Activated naive CD4-positive, alpha-beta T cell treated with anti-CD3 and anti-CD28 coated beads, Interleukin-2, amount 50 U/mL, for 72 hours (primary cell): ENCODE measurements around the gene AP5Z1. TPM values are rescaled to one million over a fixed set of nuclear protein-coding genes. Genes with fewer than 3 reads are reported as not detected.
A peak's percentile ranks its signal among the peaks of the same experiment; 100 is the strongest.
"Not testable (repeated sequence)": the region's sequence is repeated elsewhere in the genome, so short reads cannot be mapped to it uniquely, and the experiment has no call there.

ENCODE experiments used
- ATAC-seq, 2 donors: fragments of 150-1000 bp; cut with Tn5 transposase; 2 replicates each; pipeline ENCODE4 v1.10.0; 2021; ENCODE audit warnings: mild to moderate bottlenecking in 2 of 2, moderate library complexity in 2 of 2
- DNase-seq, 2 donors: peaks; one replicate each; pipeline ENCODE4 v3.0.0; 2021 to 2022; ENCODE audit warnings: low spot score in 2 of 2
- H3K27ac Mint-ChIP-seq, 2 donors: one replicate each; pipeline ENCODE4 v1.8.0; 2022; ENCODE audit warnings: mild to moderate bottlenecking in 2 of 2, mixed read lengths in 2 of 2
- H3K36me3 Mint-ChIP-seq, 2 donors: one replicate each; pipeline ENCODE4 v1.8.0; 2022; ENCODE audit warnings: mixed read lengths in 2 of 2
- H3K9me3 Mint-ChIP-seq, 2 donors: one replicate each; pipeline ENCODE4 v1.8.0; 2022; ENCODE audit warnings: mixed read lengths in 2 of 2
- total RNA-seq, 2 donors: library from RNA; stranded (reverse); gene quantifications; one replicate each; pipeline ENCODE4 v1.2.3, GENCODE V29; 2022

AP5Z1 gene
- total RNA-seq, 2 donors from 2014 or later: 35.2 to 39.0 TPM

DNA sequence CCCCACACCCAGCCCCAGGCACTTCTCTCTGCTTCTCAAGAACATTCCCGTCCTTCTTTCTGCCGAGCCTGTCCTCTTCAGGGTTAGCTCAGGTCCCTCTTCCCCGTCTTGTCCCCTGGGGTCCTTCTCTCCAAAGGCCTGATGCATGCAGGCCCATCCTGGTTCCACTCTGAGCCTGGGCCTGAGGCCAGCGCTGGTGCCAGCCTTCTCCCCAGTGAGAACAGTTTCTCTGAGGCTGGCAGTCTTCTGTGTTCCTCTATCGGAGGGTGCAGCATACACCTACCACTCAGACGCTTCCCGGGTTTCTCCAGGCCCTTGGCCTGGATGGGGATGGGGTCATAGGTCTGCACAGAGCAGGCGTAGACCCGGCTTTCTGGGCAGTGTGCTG, 14.6 kb downstream of the AP5Z1 start:
- H3K9me3 Mint-ChIP-seq: no peaks in the 10 kb centered on the region

DNA sequence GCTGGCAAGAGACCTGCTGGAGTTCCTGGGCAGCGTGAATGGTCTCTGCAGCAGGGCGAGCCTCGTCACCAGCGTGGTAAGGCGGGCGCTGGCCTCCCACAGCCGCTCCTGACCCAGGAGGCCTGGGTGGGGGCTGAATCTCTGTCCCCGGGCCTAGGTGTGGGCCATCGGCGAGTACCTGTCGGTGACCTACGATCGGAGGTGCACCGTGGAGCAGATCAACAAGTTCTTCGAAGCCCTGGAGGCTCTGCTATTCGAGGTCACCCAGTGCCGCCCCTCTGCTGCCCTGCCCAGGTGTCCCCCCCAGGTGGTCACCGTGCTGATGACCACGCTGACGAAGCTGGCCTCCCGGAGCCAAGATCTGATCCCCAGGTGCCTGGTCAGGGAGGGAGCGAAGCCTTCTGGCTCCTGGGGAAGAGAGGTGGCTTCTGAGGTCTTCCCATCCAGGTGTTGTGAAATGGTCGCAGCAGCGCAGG, 15.1 kb downstream of the AP5Z1 start:
- DNase-seq: no peak
- no peak overlapping the region for H3K27ac Mint-ChIP-seq
- no peaks in the 10 kb centered on the region for H3K9me3 Mint-ChIP-seq
- ATAC-seq: no peak
- peaks cover 5 to 7% of the 10 kb centered on the region in 2 donors for H3K36me3 Mint-ChIP-seq

More for the DNA sequence above, 14.6 kb downstream of the AP5Z1 start:
- DNase-seq (no peak), ATAC-seq (no peak)
- H3K27ac Mint-ChIP-seq: no peak overlapping the region
- H3K36me3 Mint-ChIP-seq: peaks cover 5 to 7% of the 10 kb centered on the region in 2 donors

DNA sequence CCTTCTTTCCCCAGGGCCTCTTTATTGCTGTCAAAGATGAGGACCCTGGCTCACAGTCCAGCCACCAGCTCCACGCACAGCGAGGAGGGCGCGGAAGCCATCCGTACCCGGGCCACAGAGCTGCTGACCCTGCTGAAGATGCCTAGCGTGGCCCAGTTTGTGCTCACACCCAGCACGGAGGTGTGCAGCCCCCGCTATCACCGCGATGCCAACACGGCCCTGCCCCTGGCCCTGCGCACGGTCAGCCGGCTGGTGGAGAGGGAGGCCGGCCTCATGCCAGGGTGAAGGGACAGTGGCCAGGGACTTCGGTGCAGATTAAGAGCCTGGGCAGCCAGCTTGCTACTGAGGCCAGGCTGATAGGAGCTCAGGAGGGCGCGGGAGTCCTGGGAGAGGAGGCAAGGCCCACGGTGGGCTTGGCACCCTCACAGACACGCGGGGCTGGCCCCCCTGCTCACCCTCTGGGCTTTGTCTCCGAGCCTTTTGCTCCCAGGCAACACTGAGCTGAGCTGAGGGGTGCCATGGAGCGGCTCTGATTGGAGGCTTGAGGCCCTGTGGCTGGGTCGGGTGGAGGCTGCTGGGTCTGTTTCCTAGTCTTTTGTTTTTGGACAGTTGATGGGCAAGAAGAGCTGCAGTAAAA, 15.8 kb downstream of the AP5Z1 start:
- H3K27ac Mint-ChIP-seq: no peak overlapping the region
- H3K9me3 Mint-ChIP-seq: no peaks in the 10 kb centered on the region
- DNase-seq (no peak), ATAC-seq (no peak)
- H3K36me3 Mint-ChIP-seq: peaks cover 5 to 7% of the 10 kb centered on the region in 2 donors

DNA sequence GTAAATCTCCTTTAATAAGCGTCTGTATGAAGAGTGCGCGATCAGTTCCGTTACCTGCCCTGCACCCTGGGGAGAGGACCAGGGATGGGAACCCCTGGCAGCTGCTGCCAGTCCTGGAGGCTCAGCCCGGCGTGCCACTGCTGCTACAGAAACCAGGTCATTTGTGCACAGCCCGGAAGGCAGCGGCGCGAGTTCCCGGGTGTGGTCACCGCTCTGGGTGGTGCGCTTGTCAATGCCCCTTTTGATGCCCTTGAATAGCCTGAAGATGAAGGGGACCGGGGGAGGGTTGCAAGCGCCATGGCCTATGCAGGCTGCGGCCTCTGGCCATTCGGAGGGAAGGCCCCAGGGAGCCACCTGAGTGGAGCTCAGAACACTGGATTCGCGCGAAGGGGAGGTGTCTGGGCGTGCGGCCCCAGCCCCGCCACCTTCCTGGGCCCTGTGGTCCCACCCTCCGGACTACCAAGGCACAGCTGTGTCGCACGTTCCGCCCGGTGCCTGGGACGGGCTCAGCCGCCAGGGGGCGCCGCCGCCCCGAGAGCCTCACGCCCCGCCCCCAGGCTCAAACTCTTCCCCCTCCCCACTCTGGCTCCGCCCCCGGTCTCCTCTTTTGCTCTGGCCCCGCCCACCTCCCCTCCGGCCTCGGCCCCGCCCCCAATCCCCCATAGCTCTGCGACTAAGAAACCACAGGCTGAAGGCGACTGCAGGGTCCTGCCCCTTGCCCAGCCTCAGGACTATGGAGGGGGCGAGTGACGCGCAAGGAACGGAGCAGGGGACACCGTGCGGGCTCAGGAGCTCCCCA, 16.5 kb downstream of the AP5Z1 start:
- DNase-seq (peak in 1 of 2 donors; percentile 77), ATAC-seq (peak; percentile 74 to 80)
- H3K27ac Mint-ChIP-seq: no peak overlapping the region
- H3K36me3 Mint-ChIP-seq: peaks cover 5 to 7% of the 10 kb centered on the region in 2 donors
- H3K9me3 Mint-ChIP-seq: no peaks in the 10 kb centered on the region

DNA sequence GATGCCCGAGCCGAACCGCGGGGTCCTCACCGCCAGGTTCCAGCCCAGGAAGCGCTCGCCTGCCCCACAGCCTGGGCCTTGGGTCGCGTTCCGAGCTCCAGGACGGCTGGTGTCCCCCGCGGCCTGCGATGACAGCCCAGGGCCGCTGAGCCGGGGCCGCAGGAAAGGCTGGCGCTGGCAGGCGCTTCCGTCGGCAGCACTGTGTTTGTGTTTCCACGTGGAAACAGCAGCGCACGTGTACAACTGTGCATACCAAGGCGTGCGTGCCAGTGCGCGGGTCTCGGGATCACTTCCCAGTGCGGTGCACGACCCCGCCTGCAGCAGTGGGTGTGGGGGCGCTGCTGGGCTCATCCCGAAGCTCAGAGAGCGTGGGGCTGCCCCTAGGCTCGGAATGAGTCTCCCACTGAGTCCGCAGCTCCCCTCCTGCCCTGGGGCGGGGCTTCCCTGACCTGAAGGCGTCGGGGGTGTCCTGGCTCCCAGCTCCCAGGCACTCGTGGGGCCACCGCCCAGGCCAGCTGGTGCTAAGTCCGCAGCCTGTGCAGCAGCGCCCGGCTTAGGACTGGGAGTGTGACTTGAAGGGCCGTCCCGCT, 17.2 kb downstream of the AP5Z1 start:
- Mint-ChIP-seq H3K36me3 (peaks cover 5 to 7% of the 10 kb centered on the region in 2 donors), H3K9me3 (no peaks in the 10 kb centered on the region), H3K27ac (no peak overlapping the region)
- DNase-seq (no peak), ATAC-seq (peak; percentile 17 to 61)

GRCh38 chr7:4793385-4793993, 18.1 kb downstream of the AP5Z1 start:
- DNase-seq, H3K27ac Mint-ChIP-seq, ATAC-seq, H3K9me3 Mint-ChIP-seq, H3K36me3 Mint-ChIP-seq: not testable (repeated sequence)

DNA sequence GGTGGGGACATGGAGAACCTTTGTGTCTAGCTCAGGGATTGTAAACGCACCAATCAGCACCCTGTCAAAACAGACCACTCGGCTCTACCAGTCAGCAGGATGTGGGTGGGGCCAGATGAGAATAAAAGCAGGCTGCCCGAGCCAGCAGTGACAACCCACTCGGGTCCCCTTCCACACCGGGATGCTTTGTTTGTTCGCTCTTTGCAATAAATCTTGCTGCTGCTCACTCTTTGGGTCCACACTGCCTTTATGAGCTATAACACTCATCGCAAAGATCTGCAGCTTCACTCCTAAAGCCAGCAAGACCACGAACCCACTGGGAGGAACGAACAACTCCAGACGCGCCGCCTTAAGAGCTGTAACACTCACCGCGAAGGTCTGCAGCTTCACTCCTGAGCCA, 18.7 kb downstream of the AP5Z1 start:
- DNase-seq, H3K9me3 Mint-ChIP-seq, ATAC-seq, H3K36me3 Mint-ChIP-seq: not testable (repeated sequence)
- H3K27ac Mint-ChIP-seq: peak overlapping the region in 1 of 2 donors; percentile 50

DNA sequence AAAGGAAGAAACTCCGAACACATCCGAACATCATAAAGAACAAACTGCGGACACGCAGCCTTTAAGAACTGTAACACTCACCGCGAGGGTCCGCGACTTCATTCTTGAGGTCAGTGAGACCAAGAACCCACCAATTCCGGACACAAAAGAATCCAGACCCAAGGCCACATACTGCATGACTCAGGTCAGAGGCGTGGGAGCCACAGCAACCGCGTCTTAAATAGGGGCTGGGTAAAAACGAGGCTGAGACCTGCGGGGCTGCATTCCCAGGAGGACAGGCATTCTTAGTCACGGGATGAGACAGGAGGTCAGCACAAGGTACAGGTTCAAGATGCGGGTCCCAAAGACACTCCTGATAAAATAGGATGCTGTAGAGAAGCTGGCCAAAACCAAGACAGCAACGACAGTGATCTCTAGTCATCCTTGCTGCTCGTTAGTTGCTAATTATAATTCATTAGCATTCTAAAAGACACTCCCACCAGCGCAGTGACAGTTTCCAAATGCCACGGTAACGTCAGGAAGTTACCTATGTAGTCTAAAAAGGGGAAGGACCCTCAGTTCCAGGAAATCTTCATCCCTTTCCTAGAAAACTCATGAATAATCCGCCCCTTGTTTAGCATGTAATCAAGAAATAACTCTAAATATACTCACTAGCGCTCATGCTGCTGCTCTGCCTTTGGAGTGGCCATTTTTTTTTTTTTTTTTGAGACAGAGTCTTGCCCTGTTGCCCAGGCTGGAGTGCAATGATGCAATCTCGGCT, 19.3 kb downstream of the AP5Z1 start:
- no peak for ATAC-seq
- DNase-seq: no peak
- peak overlapping the region in 1 of 2 donors; percentile 50 for H3K27ac Mint-ChIP-seq
- peaks cover 5 to 7% of the 10 kb centered on the region in 2 donors for H3K36me3 Mint-ChIP-seq
- H3K9me3 Mint-ChIP-seq: no peaks in the 10 kb centered on the region

GRCh38 chr7:4796453-4796852, 21.0 kb downstream of the AP5Z1 start:
- DNase-seq (no peak), ATAC-seq (no peak)
- Mint-ChIP-seq H3K9me3 (no peaks in the 10 kb centered on the region), H3K36me3 (peaks cover 3 to 7% of the 10 kb centered on the region in 2 donors), H3K27ac (no peak overlapping the region)

DNA sequence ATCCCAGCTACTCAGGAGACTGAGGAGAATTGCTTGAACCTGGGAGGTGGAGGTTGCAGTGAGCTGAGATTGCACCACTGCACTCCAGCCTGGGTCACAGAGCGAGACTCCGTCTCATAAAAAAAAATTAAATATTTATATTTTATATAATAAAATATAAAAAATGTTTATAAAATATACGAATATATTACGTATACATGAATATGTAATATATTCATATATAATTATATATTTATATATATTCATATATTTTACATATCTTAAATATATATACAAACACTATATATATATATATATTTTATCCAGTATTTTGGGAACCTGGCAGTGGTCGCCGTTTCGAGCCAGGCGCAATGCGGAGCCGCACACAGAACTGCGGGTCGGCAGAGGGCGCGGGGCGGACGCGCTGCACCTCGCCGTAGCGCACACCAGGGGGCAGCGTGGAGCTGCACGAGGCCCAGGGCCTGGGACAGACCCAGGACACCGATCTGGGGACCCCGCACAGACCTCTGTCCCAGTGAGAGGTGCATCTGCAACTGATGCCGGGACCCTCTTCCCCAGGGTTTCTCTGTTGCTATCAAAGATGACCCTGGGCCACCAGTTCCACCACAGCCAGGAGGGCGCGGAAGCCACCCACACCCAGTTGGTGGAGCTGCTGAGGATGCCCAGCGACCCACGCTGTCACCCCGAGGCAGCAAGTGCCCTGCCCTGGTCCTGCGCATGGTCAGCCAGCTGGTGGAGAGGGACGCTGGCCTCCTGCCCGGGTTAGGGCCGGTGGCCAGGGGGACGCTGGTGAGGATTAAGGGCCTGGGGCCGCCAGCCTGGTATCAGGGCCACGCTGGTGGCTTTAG, 22.7 kb downstream of the AP5Z1 start:
- peak in 1 of 2 donors; percentile 86 for DNase-seq
- Mint-ChIP-seq H3K36me3 (peaks cover 0 to 7% of the 10 kb centered on the region in 2 donors), H3K9me3 (no peaks in the 10 kb centered on the region), H3K27ac (no peak overlapping the region)
- peak; percentile 89 for ATAC-seq

- no peak for ATAC-seq
- H3K27ac Mint-ChIP-seq: no peak overlapping the region
- H3K36me3 Mint-ChIP-seq: peaks cover 0 to 7% of the 10 kb centered on the region in 2 donors
- H3K9me3 Mint-ChIP-seq: no peaks in the 10 kb centered on the region
- no peak for DNase-seq
These were observed 23.3 kb downstream of the AP5Z1 start for GRCh38 chr7:4798706-4799235.

- H3K36me3 Mint-ChIP-seq: peaks cover 0 to under 1% of the 10 kb centered on the region in 2 donors
- no peaks in the 10 kb centered on the region for H3K9me3 Mint-ChIP-seq
- no peak overlapping the region for H3K27ac Mint-ChIP-seq
- DNase-seq (no peak), ATAC-seq (no peak)
These were observed 24.3 kb downstream of the AP5Z1 start for GRCh38 chr7:4799508-4800268.

DNA sequence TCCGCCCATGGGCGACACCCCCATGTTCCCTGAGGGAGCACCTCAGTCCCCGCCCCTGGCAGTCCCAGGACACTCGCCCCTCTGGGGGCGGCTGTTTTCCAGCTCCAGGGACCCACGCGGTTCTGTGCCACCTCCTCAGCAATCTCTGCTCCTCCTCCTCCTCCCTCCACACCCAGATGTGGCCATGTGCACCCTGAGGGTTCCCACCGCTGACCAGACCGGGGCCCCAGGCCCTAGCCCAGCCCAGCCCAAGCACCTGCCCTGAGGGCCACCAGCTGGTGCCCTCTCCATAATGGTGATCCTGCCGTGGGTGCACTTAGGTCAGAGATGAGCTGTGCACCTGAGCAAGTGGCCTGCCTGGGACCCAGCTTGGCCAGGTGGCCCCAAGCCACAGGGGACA, 25.1 kb downstream of the AP5Z1 start:
- Mint-ChIP-seq H3K27ac (no peak overlapping the region), H3K9me3 (no peaks in the 10 kb centered on the region), H3K36me3 (no peaks in the 10 kb centered on the region)
- DNase-seq (no peak), ATAC-seq (no peak)

DNA sequence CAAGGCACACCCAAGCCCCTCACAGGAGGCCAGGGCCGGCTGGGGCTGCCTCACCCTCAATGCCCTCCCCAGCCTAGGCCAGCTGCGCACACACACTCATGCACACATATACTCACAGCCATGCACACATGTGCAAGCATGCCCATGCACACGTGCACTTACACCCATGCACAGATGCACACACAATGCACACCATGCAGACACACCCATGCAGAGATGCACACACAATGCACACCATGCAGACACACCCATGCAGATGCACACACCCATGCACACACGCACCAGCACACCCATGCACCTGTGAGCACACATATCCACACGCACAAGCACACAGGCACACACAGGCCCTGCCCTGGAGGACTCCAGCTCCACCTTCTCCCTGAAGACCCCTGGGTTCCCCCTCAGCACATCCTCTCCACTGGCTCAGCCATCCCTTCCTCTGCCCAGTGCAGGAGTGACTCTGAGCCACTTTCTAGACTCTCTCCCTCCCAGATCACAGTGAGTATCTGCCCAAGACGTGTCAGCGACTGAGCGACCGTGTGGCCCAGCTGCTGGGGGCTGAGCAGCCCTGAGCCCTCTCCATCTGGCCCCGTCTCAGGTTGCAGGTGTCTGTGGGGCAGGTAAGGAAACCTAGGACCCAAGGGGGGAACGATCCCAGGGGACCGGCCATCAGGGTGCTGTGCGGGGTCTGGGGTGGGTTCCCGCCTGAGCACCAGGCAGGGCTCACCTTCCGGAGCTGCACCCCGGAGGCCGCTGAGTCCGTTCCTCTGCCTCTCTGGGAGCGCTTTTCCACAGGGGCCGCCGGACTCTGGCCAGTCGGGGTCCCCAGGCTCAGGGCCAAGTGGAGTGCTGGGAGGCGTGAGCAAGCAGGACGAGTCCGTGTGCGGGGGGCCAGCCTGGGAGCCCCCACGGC, 25.8 kb downstream of the AP5Z1 start:
- peak in 1 of 2 donors; percentile 25 for ATAC-seq
- Mint-ChIP-seq H3K9me3 (no peaks in the 10 kb centered on the region), H3K36me3 (no peaks in the 10 kb centered on the region), H3K27ac (no peak overlapping the region)
- no peak for DNase-seq
